AG08395 (cell line): Measurements from ENCODE around the gene AP1M2.
A peak's percentile ranks its signal among the peaks of the same experiment; 100 is the strongest.
"Not testable (repeated sequence)": the region's sequence is repeated elsewhere in the genome, so short reads cannot be mapped to it uniquely, and the experiment has no call there.

ENCODE experiments used
- DNase-seq: peaks from one replicate; pipeline ENCODE4 v3.0.0; 2012; ENCODE audit warnings: mixed read lengths, low spot score

Gene AP1M2

DNA sequence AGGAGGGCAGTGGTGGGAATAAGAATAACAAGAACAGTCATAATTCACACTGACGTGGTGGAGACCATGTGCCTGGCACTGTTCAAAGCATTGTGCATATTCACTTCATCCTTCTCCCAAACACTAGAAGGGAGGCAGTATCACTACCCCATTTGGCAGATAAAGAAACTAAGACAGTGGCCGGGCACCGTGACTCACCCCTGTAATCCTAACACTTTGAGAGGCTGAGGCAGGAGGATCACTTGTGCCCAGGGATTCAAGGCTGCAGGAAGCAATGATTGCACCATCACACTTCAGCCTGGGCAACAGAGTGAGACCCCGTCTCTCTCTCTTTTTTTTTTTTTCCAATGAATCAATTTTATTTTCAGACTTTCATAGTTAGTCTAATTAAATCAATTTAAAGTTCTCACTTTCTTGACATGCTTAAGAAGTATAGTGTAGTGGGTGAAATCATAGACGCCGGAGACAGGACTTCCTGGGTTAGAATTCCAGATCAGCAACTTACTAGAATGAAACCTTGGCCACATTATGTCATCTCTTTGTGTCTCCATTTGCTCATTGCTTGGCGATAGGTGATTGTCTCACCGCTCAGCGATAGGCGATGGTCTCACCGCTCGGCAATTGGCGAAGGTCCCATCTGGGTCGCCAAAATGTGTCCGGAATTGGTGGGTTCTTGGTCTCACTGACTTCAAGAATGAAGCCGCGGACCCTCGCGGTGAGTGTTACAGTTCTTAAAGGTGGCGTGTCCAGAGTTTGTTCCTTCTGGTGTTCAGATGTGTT lies 48.7 kb downstream of the AP1M2 start:
- no peak for DNase-seq

DNA sequence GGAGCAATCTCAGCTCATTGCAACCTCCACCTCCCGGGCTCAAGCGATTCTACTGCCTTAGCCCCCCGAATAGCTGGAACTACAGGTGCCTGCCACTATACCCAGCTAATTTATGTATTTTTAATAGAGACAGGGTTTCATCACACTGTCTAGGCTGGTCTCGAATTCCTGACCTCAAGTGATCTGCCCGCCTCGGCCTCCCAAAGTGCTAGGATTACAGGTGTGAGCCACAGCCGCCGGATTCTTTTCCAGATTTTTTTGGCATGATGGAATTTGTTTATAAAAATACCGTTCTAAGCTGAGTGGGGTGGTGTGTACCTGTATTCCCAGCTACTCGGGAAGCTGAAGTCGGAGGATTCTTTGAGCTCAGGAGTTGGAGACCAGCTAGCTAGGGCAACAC lies 49.4 kb downstream of the AP1M2 start:
- DNase-seq = no peak

DNA sequence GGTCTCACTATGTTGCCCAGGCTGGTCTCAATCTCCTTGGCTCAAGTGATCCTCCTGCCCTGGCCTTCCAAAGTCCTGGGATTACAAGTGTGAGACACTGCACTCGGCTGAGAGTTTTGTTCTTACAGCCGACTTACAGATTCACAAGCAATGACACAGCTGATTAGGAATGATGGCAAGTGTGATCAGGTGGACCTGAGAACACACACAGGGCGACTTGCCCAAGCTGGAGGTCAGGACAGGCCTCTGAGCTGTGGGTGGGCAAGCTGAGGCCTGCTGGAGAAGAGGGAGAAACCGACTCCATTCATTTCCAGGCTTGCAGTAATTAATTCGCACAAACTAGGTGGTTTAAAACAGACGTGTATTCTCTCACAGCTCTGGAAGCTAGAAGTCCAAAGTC lies 51.5 kb downstream of the AP1M2 start:
- no peak for DNase-seq

DNA sequence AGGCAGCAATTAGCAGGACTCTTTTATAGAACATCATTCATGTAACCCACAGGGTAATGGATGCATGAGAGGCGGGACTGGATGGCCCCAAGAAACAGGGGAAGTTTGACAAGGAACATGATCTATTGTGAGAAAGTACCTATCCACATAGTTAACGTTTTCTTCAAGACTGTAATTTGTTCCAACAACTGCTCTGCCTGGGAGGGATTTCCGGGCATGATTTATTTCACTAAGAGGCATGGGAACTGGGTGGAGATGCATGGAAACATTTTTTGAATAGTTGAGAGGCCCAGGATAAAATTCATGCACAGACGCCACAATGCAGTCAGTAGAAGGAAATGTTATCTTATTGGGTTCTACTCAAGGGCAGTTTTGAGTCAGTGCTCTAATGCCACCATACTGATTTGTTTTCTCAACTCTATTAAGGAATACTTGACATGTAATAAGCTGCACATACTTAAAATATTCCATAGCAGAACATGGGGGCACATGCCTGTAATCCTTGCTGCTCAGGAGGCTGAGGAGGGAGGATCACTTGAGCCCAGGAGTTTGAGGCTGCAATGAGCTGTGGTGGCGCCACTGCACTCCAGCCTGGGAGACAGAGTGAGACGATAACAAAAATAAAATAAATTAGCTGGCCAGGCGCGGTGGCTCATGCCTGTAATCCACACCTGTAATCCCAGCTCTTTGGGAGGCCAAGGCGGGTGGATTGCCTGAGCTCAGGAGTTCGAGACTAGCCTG lies 53.3 kb downstream of the AP1M2 start:
- DNase-seq = peak; percentile 86

DNA sequence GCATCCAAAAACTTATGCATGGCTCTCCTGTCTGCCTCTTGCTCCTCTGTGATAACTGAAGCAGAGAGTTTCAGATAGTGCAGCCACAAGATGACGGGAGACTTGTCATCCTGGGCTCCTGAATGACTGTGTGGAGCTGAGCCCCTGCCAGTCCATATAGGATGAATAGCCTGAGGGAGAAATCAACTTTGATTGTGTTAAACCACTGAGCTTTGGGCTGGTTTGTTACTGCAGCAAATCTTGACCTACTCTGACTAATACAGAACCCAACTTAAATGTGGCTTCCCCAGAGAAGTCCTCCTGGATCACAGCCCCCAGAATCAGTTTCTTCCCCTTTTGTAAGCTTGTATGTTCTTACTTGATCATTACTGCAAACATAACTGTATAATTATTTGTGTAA lies 54.7 kb downstream of the AP1M2 start:
- no peak for DNase-seq

DNA sequence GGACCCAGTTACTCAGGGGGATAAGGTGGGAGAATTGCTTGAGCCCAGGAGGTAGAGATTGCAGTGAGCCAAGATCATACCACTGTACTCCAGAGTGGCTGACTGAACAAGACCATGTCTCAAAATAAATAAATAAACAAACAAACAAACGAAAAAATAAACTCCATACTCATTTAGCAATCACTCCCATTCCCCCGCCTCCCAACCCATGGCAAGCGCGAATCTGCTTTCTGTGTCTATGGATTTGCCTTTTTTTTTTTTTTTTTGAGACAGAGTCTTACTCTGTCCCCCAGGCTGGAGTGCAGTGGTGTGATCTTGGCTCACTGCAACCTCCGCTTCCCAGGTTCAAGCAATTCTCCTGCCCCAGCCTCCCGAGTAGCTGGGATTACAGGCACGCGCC lies 60.2 kb downstream of the AP1M2 start:
- DNase-seq = not testable (repeated sequence)

DNA sequence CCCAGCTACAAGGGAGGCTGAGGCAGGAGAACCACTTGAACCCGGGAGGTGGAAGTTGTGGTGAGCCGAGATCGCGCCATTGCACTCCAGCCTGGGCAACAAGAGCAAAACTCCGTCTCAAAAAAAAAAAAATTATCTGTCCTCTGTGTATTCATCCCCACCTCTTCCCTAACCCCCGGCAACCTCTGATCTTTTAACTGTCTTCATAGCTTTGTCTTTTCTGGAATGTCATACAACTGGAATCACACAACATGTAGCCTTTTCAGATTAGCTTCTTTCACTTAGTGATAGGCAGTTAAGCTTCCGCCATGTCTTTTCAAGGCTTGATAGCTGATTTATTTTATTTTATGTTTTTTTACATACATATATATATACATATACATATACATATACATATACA lies 61.5 kb downstream of the AP1M2 start:
- no peak for DNase-seq

DNA sequence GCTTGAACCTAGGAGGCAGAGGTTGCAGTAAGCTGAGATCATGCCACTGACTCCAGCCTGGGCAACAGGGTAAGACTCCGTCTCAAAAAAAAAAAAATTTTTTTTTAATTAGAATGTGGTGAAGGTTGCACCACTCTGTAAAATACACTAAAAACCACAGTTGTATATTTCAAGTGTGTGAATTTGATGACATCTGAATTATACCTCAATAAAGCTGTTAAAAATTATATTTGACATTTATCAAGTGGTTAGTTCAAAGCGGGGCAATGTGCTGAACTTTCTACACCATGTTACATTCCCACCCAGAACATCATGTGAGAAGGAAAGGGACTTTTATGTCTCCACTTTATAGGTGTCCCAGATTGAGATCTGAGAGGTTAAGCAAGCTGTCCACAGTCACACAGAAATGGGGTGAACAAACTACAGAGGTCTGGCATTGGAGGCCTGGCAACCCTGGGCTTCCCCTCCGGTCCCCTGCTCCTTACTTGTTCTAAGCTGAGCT lies 63.9 kb downstream of the AP1M2 start:
- peak; percentile 0 for DNase-seq
